Mesendoderm (in vitro differentiated cells): Measurements from ENCODE around the gene COPS7B. TPM values are rescaled to one million over a fixed set of nuclear protein-coding genes. Genes with fewer than 3 reads are reported as not detected.

Source experiments
- DNase-seq: peaks from one replicate; pipeline ENCODE4 v3.0.0; 2013
- H2AK5ac ChIP-seq: 2 replicates; pipeline ENCODE4 v1.6.1; 2013; ENCODE audit warnings: low read length, inconsistent platforms
- H2BK120ac ChIP-seq: 2 replicates; pipeline ENCODE4 v1.6.1; 2013; ENCODE audit warnings: low read depth, mild to moderate bottlenecking, low read length, moderate library complexity, mixed read lengths
- H2BK15ac ChIP-seq: replicated peaks from 2 replicates; pipeline ENCODE4 v1.6.1; 2013; ENCODE audit warnings: low read depth, mild to moderate bottlenecking, moderate library complexity
- H2BK5ac ChIP-seq: 2 replicates; pipeline ENCODE4 v1.6.1; 2013; ENCODE audit warnings: low read length, inconsistent platforms
- H3K18ac ChIP-seq: 2 replicates; pipeline ENCODE4 v1.6.1; 2013; ENCODE audit warnings: mild to moderate bottlenecking, low read length, mixed read lengths
- H3K23ac ChIP-seq: one replicate; pipeline ENCODE4 v1.6.1; 2013; ENCODE audit warnings: low read length
- H3K27ac ChIP-seq: 2 replicates; pipeline ENCODE4 v1.5.1; 2013; ENCODE audit warnings: low read depth, mild to moderate bottlenecking, inconsistent platforms, low read length, moderate library complexity
- H3K27me3 ChIP-seq: 2 replicates; pipeline ENCODE4 v1.6.1; 2013; ENCODE audit warnings: low read length, control low read depth, mild to moderate bottlenecking, inconsistent platforms; ENCODE audit not compliant: insufficient read depth, poor library complexity
- H3K36me3 ChIP-seq: 2 replicates; pipeline ENCODE4 v1.6.1; 2013; ENCODE audit warnings: low read length, inconsistent platforms; ENCODE audit not compliant: control insufficient read depth, insufficient read depth
- H3K4ac ChIP-seq: one replicate; pipeline ENCODE4 v1.6.1; 2013; ENCODE audit warnings: low read depth, mild to moderate bottlenecking, low read length, moderate library complexity
- H3K4me1 ChIP-seq: 2 replicates; pipeline ENCODE4 v1.6.1; 2013; ENCODE audit warnings: low read depth, low read length, inconsistent platforms; ENCODE audit not compliant: control insufficient read depth
- H3K4me2 ChIP-seq: 2 replicates; pipeline ENCODE4 v1.6.1; 2013; ENCODE audit warnings: low read length
- H3K4me3 ChIP-seq: 2 replicates; pipeline ENCODE4 v1.5.1; 2013; ENCODE audit warnings: mild to moderate bottlenecking, low read length
- H3K56ac ChIP-seq: one replicate; pipeline ENCODE4 v1.6.1; 2013; ENCODE audit warnings: low read length
- H3K79me1 ChIP-seq: 2 replicates; pipeline ENCODE4 v1.6.1; 2013; ENCODE audit warnings: low read length, inconsistent platforms
- H3K79me2 ChIP-seq: 2 replicates; pipeline ENCODE4 v1.6.1; 2013; ENCODE audit warnings: mild to moderate bottlenecking, low read length; ENCODE audit not compliant: control insufficient read depth, insufficient read depth
- H3K9ac ChIP-seq: 2 replicates; pipeline ENCODE4 v1.6.1; 2013; ENCODE audit warnings: low read length, inconsistent platforms
- H4K5ac ChIP-seq: one replicate; pipeline ENCODE4 v1.6.1; 2013; ENCODE audit warnings: low read length
- H4K8ac ChIP-seq: one replicate; pipeline ENCODE4 v1.6.1; 2013; ENCODE audit warnings: low read depth, mild to moderate bottlenecking, control low read depth, low read length, moderate library complexity
- whole genome bisulfite sequencing: extraction: QIAGEN DNeasy Blood & Tissue Kit; methylation state at CpG from one replicate; pipeline ENCODE4 v1.1.7; 2013; ENCODE audit warnings: low lambda C conversion rate, missing lambda C conversion rate; ENCODE audit not compliant: insufficient coverage; ENCODE audit errors: extremely low coverage; 5-methylcytosine and 5-hydroxymethylcytosine counted together
- small RNA-seq: library from polyadenylated mRNA; stranded (forward); fragments of <200 nt; extraction: miRNeasy Mini kit (QIAGEN cat#:217004); gene quantifications from one replicate; pipeline ENCODE3, GENCODE V24; 2013; ENCODE audit not compliant: insufficient read depth

Gene COPS7B

DNA sequence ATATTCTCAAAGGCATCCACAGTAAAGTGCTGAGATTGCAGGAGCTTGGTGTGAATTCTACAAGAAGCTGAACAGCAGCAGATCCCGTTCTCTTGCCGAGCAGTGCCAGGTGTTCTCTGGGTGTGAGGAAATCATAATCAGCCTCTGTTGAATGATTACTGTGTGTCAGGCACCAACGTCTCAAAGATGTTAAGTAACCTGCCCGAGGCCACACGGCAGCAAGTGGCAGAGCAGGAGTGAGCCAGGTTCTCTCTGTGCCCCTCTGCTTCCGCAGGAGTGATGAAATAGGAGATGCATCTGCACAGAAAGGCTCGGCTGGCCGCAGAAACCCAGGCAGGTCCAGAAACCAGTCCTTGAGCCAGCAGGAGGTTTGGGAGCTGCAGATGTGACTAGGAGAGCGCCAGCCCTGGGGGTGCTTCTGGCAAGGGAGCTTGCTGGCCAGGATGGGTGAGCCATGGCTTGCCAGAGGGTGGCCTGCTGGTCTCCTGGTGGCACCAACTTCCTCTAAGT, 68.4 kb downstream of the COPS7B start:
- DNase-seq = no peak
- Histone ChIP-seq H3K4me3 (no peak overlapping the region), H2BK5ac (no peak overlapping the region), H3K23ac (no peak overlapping the region), H3K27ac (no peak overlapping the region), H4K8ac (no peak overlapping the region), H3K79me2 (no peaks in the 10 kb centered on the region), H3K4me2 (no peak overlapping the region), H3K79me1 (no peaks in the 10 kb centered on the region), H4K5ac (no peak overlapping the region), H2BK120ac (no peak overlapping the region), H3K56ac (no peak overlapping the region), H3K18ac (no peak overlapping the region), H3K36me3 (no peaks in the 10 kb centered on the region), H3K27me3 (no peaks in the 10 kb centered on the region), H3K9ac (no peak overlapping the region), H2BK15ac (no peak overlapping the region), H3K4ac (no peak overlapping the region), H2AK5ac (no peak overlapping the region), H3K4me1 (no peaks in the 10 kb centered on the region)
- no CpG with 5 or more reads among the region's 9 CpGs for WGBS

DNA sequence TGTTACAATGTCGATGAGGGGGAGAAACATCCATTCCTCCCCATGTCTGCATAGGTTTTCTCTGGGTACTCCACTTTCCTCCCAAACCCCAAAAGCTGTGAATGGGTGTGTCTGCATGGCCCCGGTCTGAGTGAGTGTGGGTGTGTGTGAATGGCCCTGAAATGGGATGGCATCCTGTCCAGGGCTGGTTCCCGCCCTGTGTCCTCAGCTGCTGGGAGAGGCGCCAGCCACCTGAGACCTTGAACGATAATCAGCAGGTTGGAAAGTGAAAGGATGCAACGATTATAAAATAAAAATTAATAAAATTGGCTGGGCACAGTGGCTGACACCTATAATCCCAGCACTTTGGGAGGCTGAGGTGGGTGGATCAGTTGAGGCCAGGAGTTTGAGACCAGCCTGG, 70.7 kb downstream of the COPS7B start:
- Histone ChIP-seq H3K27ac (no peak overlapping the region), H2BK5ac (no peak overlapping the region), H3K79me1 (no peaks in the 10 kb centered on the region), H2AK5ac (no peak overlapping the region), H2BK15ac (no peak overlapping the region), H3K56ac (no peak overlapping the region), H3K23ac (no peak overlapping the region), H3K79me2 (no peaks in the 10 kb centered on the region), H4K5ac (no peak overlapping the region), H3K9ac (no peak overlapping the region), H3K27me3 (no peaks in the 10 kb centered on the region), H3K4me2 (no peak overlapping the region), H3K18ac (no peak overlapping the region), H3K36me3 (no peaks in the 10 kb centered on the region), H3K4ac (no peak overlapping the region), H3K4me3 (no peak overlapping the region), H2BK120ac (no peak overlapping the region), H4K8ac (no peak overlapping the region), H3K4me1 (no peaks in the 10 kb centered on the region)
- no CpG with 5 or more reads among the region's 6 CpGs for WGBS
- no peak for DNase-seq

Small RNA genes within 50 kb of the gene (small RNA-seq; reads per million reads assigned to genes)
- gene AC073476.4 = not detected
